Lower leg skin (tissue), 4 donors: ENCODE measurements around the gene TSEN2. TPM values are rescaled to one million over a fixed set of nuclear protein-coding genes. Genes with fewer than 3 reads are reported as not detected.

Source experiments
- DNase-seq, 2 donors: peaks; one replicate each; pipeline ENCODE4 v3.0.0-alpha.2; 2019; ENCODE audit warnings: low spot score in 2 of 2
- H3K4me3 ChIP-seq: fragments of 200-600 bp; sonication (generic); 2 replicates; pipeline ENCODE4 v1.5.1; 2017; ENCODE audit warnings: mild to moderate bottlenecking, low read depth; ENCODE audit not compliant: poor library complexity, severe bottlenecking
- CTCF ChIP-seq, 3 donors: fragments of 450-650 bp; IDR thresholded peaks; one replicate each; pipeline ENCODE4 v1.5.1; 2016; ENCODE audit warnings: antibody characterized with exemption in 3 of 3, mild to moderate bottlenecking in 3 of 3, moderate library complexity in 2 of 3
- POLR2A ChIP-seq, 2 donors: fragments of 450-650 bp; IDR thresholded peaks; one replicate each; pipeline ENCODE4 v1.6.1; 2016 to 2017; ENCODE audit warnings: antibody characterized with exemption in 2 of 2, mild to moderate bottlenecking in 1 of 2, moderate library complexity in 1 of 2
- WGBS, 2 donors: methylation state at CpG; one replicate each; pipeline ENCODE4 v1.1.5; 2018; 5-methylcytosine and 5-hydroxymethylcytosine counted together
- intact Hi-C: fragments of 100-400 bp; cut with DNase I; formaldehyde crosslinking; loops from one replicate; pipeline ENCODE4 v1.15.0; 2023; ENCODE audit warnings: low total_unique reads
- total RNA-seq, 4 donors: library from RNA; depleted of rRNA; stranded (reverse); fragments of >200 nt; gene quantifications; one replicate each; pipeline ENCODE4 v1.1.0, GENCODE V29; 2016

TSEN2 gene
- total RNA-seq, 4 donors from 2014 or later: 7.8 to 17.8 (median 12.7) TPM

- DNase-seq: no peak
- 68% methylated on average over 1 of the region's 1 CpG for WGBS, 2 donors
- intact Hi-C loops: no loop called here
- no peak overlapping the region for H3K4me3 ChIP-seq
- TF ChIP-seq CTCF (IDR thresholded peaks at IDR 0.05) (no peak), POLR2A (IDR thresholded peaks at IDR 0.05) (no peak)
These were observed 5.1 kb downstream of the TSEN2 start for GRCh38 chr3:12489368-12489767.

- whole genome bisulfite sequencing, 2 donors: 77 to 84% methylated on average over 4 of the region's 4 CpGs
- TF ChIP-seq CTCF (IDR thresholded peaks at IDR 0.05): no peak
- no peak for TF ChIP-seq POLR2A (IDR thresholded peaks at IDR 0.05)
- intact Hi-C loops: no loop called here
- no peak for DNase-seq
- no peak overlapping the region for H3K4me3 ChIP-seq
These were observed 5.6 kb downstream of the TSEN2 start for GRCh38 chr3:12489832-12490231.

- intact Hi-C loops: no loop called here
- no peak for DNase-seq
- WGBS, 2 donors: 72 to 80% methylated on average over 3 of the region's 3 CpGs
These were observed 6.3 kb downstream of the TSEN2 start for GRCh38 chr3:12490547-12490946.

GRCh38 chr3:12495749-12496452 is 11.6 kb downstream of the TSEN2 start:
- intact Hi-C loops: no loop called here
- no peak for DNase-seq
- WGBS, 2 donors: 93 to 96% methylated on average over 8 of the region's 8 CpGs
- no peak overlapping the region for H3K4me3 ChIP-seq
- no peak for TF ChIP-seq POLR2A (IDR thresholded peaks at IDR 0.05)
- no peak for TF ChIP-seq CTCF (IDR thresholded peaks at IDR 0.05)

More at GRCh38 chr3:12490547-12490946, 6.3 kb downstream of the TSEN2 start:
- H3K4me3 ChIP-seq: no peak overlapping the region
- TF ChIP-seq POLR2A (IDR thresholded peaks at IDR 0.05) (no peak), CTCF (IDR thresholded peaks at IDR 0.05) (no peak)

- TF ChIP-seq CTCF (IDR thresholded peaks at IDR 0.05) (no peak), POLR2A (IDR thresholded peaks at IDR 0.05) (no peak)
- intact Hi-C loops: no loop called here
- H3K4me3 ChIP-seq: no peak overlapping the region
- no peak for DNase-seq
- WGBS, 2 donors: 90 to 91% methylated on average over 1 of the region's 1 CpG
These were observed 12.1 kb downstream of the TSEN2 start for GRCh38 chr3:12496453-12496761.

GRCh38 chr3:12499474-12499873 is 15.2 kb downstream of the TSEN2 start:
- no peak for DNase-seq
- no peak for TF ChIP-seq POLR2A (IDR thresholded peaks at IDR 0.05)
- TF ChIP-seq CTCF (IDR thresholded peaks at IDR 0.05): no peak
- 91% methylated on average over 5 of the region's 5 CpGs for WGBS, 2 donors
- intact Hi-C loops: no loop called here
- H3K4me3 ChIP-seq: no peak overlapping the region
